GM12878 (cell line): ENCODE data around the gene MAML2. TPM values are rescaled to one million over a fixed set of nuclear protein-coding genes. Genes with fewer than 3 reads are reported as not detected.

Experiments used
- ATAC-seq: fragments of 200-7000 bp; cut with Tn5 transposase; 3 replicates; pipeline ENCODE4 v1.9.1; 2020; ENCODE audit warnings: mild to moderate bottlenecking, moderate library complexity
- BruUV-seq: library from RNA; stranded (reverse); fragments of 400-500 nt; replicated peaks from 2 replicates; lab custom pipeline; 2021; lab: Mats Ljungman, UMichigan
- CTCF ChIA-PET: fragments of 300-600 bp; sonication (Branson Sonifier 250); formaldehyde crosslinking; extraction: SDS; loops from one replicate; lab custom pipeline; 2021; ENCODE audit warnings: inconsistent platforms; lab: Yijun Ruan, JAX
- POLR2A ChIA-PET: fragments of 350-600 bp; formaldehyde crosslinking; extraction: SDS; loops from one replicate; lab custom pipeline; 2021; ENCODE audit warnings: inconsistent platforms; lab: Charles Lee
- RAD21 ChIA-PET: fragments of 300-600 bp; sonication (Branson Sonifier 250); formaldehyde crosslinking; loops from one replicate; lab custom pipeline; 2023; ENCODE audit warnings: antibody characterized with exemption; ENCODE audit not compliant: unreplicated experiment; lab: Charles Lee
- SMC1A ChIA-PET: fragments of 300-600 bp; sonication (Branson Sonifier 250); formaldehyde crosslinking; loops from one replicate; lab custom pipeline; 2023; ENCODE audit not compliant: unreplicated experiment, uncharacterized antibody; lab: Charles Lee
- DNase-seq: peaks from one replicate; pipeline ENCODE4 v3.0.0-alpha.2; 2011; ENCODE audit warnings: low read depth, low spot score
- FAIRE-seq: peaks from 3 replicates; lab custom pipeline; 2011; peaks lifted over from hg19 to GRCh38; lab: Jason Lieb, UNC
- H2AFZ ChIP-seq: 2 replicates; pipeline ENCODE4 v1.6.0; 2011; ENCODE audit warnings: low read depth, low read length, control low read depth; ENCODE audit not compliant: control insufficient read depth
- H3K27ac ChIP-seq: 2 replicates; pipeline ENCODE4 v1.5.1; 2011; ENCODE audit warnings: control low read depth; ENCODE audit not compliant: control insufficient read depth, insufficient read depth
- H3K27me3 ChIP-seq, 2 experiments: replicated peaks in 1 of 2; 2 replicates each; pipeline versions ENCODE4 v1.6.0 to v1.6.1; 2011; ENCODE audit warnings: low read length in 1 of 2; ENCODE audit not compliant: control insufficient read depth in 2 of 2, insufficient read depth in 2 of 2
- H3K36me3 ChIP-seq, 2 experiments: 2 replicates each; pipeline ENCODE4 v1.5.1; 2011; ENCODE audit warnings: low read length in 1 of 2; ENCODE audit not compliant: control insufficient read depth in 2 of 2, insufficient read depth in 2 of 2
- H3K4me1 ChIP-seq: 2 replicates; pipeline ENCODE4 v1.6.1; 2011; ENCODE audit warnings: mild to moderate bottlenecking, low read length, moderate library complexity, mixed read lengths; ENCODE audit not compliant: control insufficient read depth, insufficient read depth
- H3K4me2 ChIP-seq: 2 replicates; pipeline ENCODE4 v1.6.0; 2011; ENCODE audit warnings: control low read depth; ENCODE audit not compliant: control insufficient read depth, insufficient read depth
- H3K4me3 ChIP-seq: fragments of 200-600 bp; sonication (generic); 2 replicates; pipeline ENCODE4 v1.5.1; 2016
- H3K79me2 ChIP-seq: 2 replicates; pipeline ENCODE4 v1.6.0; 2011; ENCODE audit warnings: low read length; ENCODE audit not compliant: control insufficient read depth, insufficient read depth
- H3K9ac ChIP-seq: 2 replicates; pipeline ENCODE4 v1.8.0; 2011; ENCODE audit warnings: low read length, control low read depth, mixed read lengths; ENCODE audit not compliant: control insufficient read depth, insufficient read depth
- H3K9me3 ChIP-seq: replicated peaks from 3 replicates; pipeline ENCODE4 v1.5.1; 2011; ENCODE audit warnings: mild to moderate bottlenecking, low read length; ENCODE audit not compliant: control insufficient read depth, insufficient read depth
- H4K20me1 ChIP-seq: 2 replicates; pipeline ENCODE4 v1.6.0; 2011; ENCODE audit not compliant: control insufficient read depth, insufficient read depth
- CEBPZ ChIP-seq: fragments of 150-350 bp; IDR thresholded peaks from 2 replicates; pipeline ENCODE4 v1.6.1; 2016; ENCODE audit warnings: low read depth, low read length
- CREB1 ChIP-seq: IDR thresholded peaks from 2 replicates; pipeline ENCODE4 v1.6.1; 2012; ENCODE audit warnings: low read depth, mild to moderate bottlenecking, inconsistent platforms
- CUX1 ChIP-seq: IDR thresholded peaks from 2 replicates; pipeline ENCODE4 v1.6.1; 2012; ENCODE audit warnings: improper control_type of control experiment, low read depth, low read length; ENCODE audit not compliant: insufficient replicate concordance
- EED ChIP-seq: sonication (generic); IDR thresholded peaks from 2 replicates; pipeline ENCODE4 v1.6.1; 2016; ENCODE audit warnings: antibody characterized with exemption, low read depth
- EP300 ChIP-seq, 2 experiments: fragments of 150-350 bp in 1 of 2; IDR thresholded peaks; 2 replicates each; pipeline ENCODE4 v1.6.1; 2011 to 2012; ENCODE audit warnings: low read depth in 2 of 2, low read length in 2 of 2, borderline replicate concordance in 1 of 2, improper control_type of control experiment in 1 of 2, inconsistent platforms in 1 of 2; ENCODE audit not compliant: control insufficient read depth in 1 of 2
- POLR2A ChIP-seq: IDR thresholded peaks from 2 replicates; pipeline ENCODE4 v1.6.1; 2011; ENCODE audit warnings: low read depth, mild to moderate bottlenecking, low read length
- TARDBP ChIP-seq: IDR thresholded peaks from 2 replicates; pipeline ENCODE4 v1.6.1; 2016; ENCODE audit warnings: borderline replicate concordance
- TCF3 ChIP-seq: IDR thresholded peaks from 2 replicates; pipeline ENCODE4 v1.6.1; 2012; ENCODE audit warnings: low read depth, mild to moderate bottlenecking, low read length, borderline replicate concordance; ENCODE audit not compliant: insufficient read depth
- ZBTB11 ChIP-seq: fragments of 450-650 bp; formaldehyde crosslinking; IDR thresholded peaks from 2 replicates; pipeline ENCODE4 v1.5.0; 2022; ENCODE audit warnings: mild to moderate bottlenecking, missing genetic modification characterization
- WGBS: methylation state at CpG from one replicate; pipeline ENCODE4 v1.1.6; 2016; ENCODE audit warnings: low lambda C conversion rate; ENCODE audit not compliant: insufficient replicate concordance, insufficient coverage; ENCODE audit errors: missing lambda C conversion rate; 5-methylcytosine and 5-hydroxymethylcytosine counted together
- in situ Hi-C: fragments of 300-500 bp; cut with MboI; formaldehyde crosslinking; loops from 9 replicates; pipeline ENCODE4 v1.14.3; 2018; ENCODE audit warnings: mixed read lengths
- intact Hi-C: fragments of 100-400 bp; cut with micrococcal nuclease; formaldehyde crosslinking; loops from one replicate; pipeline ENCODE4 v1.14.2; 2022; ENCODE audit not compliant: unreplicated experiment
- polyA plus RNA-seq, 11 experiments: library from polyadenylated mRNA; depleted of rRNA in 4 of 11; unstranded in 6 of 11; stranded (reverse) in 5 of 11; fragments of >200 nt; fragmentation: Nextera tagmentation in 4 of 11; fragmentation: Illumina TruSeq in 1 of 11; extraction: Ambion mirVana in 4 of 11; extraction: Trizol in 1 of 11; gene quantifications; 1 replicate in 1 of 11; 2 replicates in 10 of 11; pipeline versions ENCODE4 v1.2.1 to v1.2.3, GENCODE V29; 2011 to 2016; ENCODE audit warnings: inconsistent platforms in 2 of 11, missing spikeins in 2 of 11, low read depth in 1 of 11
- total RNA-seq, 4 experiments: library from RNA; depleted of rRNA in 3 of 4; stranded (reverse); fragments of >200 nt in 3 of 4; fragmentation: Illumina TruSeq in 1 of 4; extraction: Trizol in 1 of 4; gene quantifications; 2 replicates each; pipeline versions ENCODE4 v1.2.1 to v1.2.3, GENCODE V29; 2013 to 2021
- TF ChIP-seq, protein P1 (sequence below): fragments of 450-650 bp; IDR thresholded peaks from 2 replicates; pipeline ENCODE4 v1.6.1; 2017; ENCODE audit warnings: borderline replicate concordance

The MAML2 gene
- total and polyA plus RNA-seq, 10 of the 15 experiments (the other 5 are each of a cell fraction or from before 2014, with no cell fraction given), result 2.5 to 15.1 (median 12.0) TPM

GRCh38 chr11:96232132-96232531 is 110.9 kb downstream of the MAML2 start:
- Histone ChIP-seq H3K4me3 (no peak overlapping the region), H2AFZ (no peak overlapping the region), H3K4me1 (peaks cover 10% of the 10 kb centered on the region), H3K79me2 (peaks cover 21% of the 10 kb centered on the region), H3K36me3 (peaks cover 0 to 3% of the 10 kb centered on the region in 2 experiments; a peak in 2 of 4 replicates), H3K9me3 (no peaks in the 10 kb centered on the region; the same call in 1 of the 3 replicates), H3K27me3 (no peaks in the 10 kb centered on the region), H3K9ac (no peak overlapping the region), H3K4me2 (no peak overlapping the region), H4K20me1 (no peaks in the 10 kb centered on the region), H3K27ac (no peak overlapping the region)
- FAIRE-seq (no peak), DNase-seq (no peak), ATAC-seq (no peak)
- 87% methylated on average over 5 of the region's 6 CpGs for WGBS
- intact Hi-C loops (no loop called here), in situ Hi-C loops (no loop called here)
- no TSS peak for BruUV-seq
- RAD21 ChIA-PET, result interaction anchor here (1.2 kb wide), 1 partner anchor 11 kb away, joined by 3 read pairs; no protein-coding TSS in a partner anchor
- SMC1A ChIA-PET, result no interaction called here
- POLR2A ChIA-PET, result no interaction called here
- CTCF ChIA-PET, result interaction anchor here (1.2 kb wide), 1 partner anchor 80 kb away, joined by 3 read pairs; no protein-coding TSS in a partner anchor
- TF ChIP-seq TCF3 (no peak), CREB1 (no peak), CEBPZ (no peak), TARDBP (no peak), EED (no peak), ZBTB11 (CRISPR knock-in tag) (no peak), EP300 (IDR thresholded peaks at IDR 0.05; ENCODE audit: borderline replicate concordance in 1 of 2, control insufficient read depth in 1 of 2, low read depth in 2 of 2, low read length in 2 of 2) (no peak), POLR2A (no peak), CUX1 (no peak)
- TF ChIP-seq, protein P1, sequence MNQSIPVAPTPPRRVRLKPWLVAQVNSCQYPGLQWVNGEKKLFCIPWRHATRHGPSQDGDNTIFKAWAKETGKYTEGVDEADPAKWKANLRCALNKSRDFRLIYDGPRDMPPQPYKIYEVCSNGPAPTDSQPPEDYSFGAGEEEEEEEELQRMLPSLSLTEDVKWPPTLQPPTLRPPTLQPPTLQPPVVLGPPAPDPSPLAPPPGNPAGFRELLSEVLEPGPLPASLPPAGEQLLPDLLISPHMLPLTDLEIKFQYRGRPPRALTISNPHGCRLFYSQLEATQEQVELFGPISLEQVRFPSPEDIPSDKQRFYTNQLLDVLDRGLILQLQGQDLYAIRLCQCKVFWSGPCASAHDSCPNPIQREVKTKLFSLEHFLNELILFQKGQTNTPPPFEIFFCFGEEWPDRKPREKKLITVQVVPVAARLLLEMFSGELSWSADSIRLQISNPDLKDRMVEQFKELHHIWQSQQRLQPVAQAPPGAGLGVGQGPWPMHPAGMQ, result no peak
